Measurements from ENCODE around the gene TSPAN5.

DNA sequence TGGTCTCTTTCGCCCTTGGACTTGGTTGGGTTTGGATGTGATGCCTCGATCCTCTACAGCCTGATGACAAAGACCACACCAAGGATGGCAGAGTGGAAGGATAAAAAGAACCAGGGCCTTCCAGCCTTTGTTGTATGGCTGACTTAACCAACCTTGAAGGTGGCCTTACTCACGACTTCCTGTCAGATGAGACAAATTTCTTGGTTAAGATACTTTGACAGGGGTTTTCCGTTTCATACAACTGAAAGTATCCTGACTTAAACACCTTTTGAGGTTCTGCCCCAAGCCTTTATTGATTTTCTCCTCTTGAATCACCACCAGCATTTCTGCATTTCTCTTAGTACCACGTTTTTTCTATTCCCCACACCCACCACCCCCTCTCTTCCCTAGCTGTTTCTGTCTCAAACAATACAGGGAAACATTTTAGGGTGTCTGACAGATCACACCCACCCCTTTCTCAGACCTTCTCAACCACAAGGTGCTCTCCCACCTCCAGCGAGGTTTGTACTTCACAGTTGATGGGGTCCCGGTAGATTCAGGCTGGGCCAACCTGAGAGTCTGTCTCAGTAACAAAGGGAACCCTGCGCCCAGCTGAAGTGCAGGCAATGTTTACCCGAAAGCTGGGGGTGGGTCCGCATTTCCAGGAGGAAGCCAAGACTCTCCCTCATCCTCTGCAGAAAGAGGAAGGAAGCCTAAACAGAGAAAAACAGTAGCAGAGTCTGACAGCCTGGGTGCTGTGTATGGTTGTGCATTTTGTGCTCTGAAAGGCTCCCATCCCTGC lies 5.0 kb upstream of the TSPAN5 start:
- TF ChIP-seq, protein P1, sequence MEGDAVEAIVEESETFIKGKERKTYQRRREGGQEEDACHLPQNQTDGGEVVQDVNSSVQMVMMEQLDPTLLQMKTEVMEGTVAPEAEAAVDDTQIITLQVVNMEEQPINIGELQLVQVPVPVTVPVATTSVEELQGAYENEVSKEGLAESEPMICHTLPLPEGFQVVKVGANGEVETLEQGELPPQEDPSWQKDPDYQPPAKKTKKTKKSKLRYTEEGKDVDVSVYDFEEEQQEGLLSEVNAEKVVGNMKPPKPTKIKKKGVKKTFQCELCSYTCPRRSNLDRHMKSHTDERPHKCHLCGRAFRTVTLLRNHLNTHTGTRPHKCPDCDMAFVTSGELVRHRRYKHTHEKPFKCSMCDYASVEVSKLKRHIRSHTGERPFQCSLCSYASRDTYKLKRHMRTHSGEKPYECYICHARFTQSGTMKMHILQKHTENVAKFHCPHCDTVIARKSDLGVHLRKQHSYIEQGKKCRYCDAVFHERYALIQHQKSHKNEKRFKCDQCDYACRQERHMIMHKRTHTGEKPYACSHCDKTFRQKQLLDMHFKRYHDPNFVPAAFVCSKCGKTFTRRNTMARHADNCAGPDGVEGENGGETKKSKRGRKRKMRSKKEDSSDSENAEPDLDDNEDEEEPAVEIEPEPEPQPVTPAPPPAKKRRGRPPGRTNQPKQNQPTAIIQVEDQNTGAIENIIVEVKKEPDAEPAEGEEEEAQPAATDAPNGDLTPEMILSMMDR (conservative IDR thresholded peaks at IDR 0.05), result no peak
- no peak for TF ChIP-seq EZH2 (IDR thresholded peaks at IDR 0.05; ENCODE audit: low read depth)
